ENCODE measurements around the gene RMI2.

Gene RMI2

GRCh38 chr16:11350519-11350918 is 5.3 kb downstream of the RMI2 start:
- no peak for TF ChIP-seq CTCF (IDR thresholded peaks at IDR 0.05; ENCODE audit: low read depth, low read length)
- peak overlapping the region; percentile 20; the same call in 1 of the 2 replicates for H3K4me3 ChIP-seq (ENCODE audit: low read depth, low read length)

GRCh38 chr16:11350921-11351335 is 5.7 kb downstream of the RMI2 start:
- peak overlapping the region; percentile 46 for H3K4me3 ChIP-seq (ENCODE audit: low read depth, low read length)
- TF ChIP-seq CTCF (IDR thresholded peaks at IDR 0.05; ENCODE audit: low read depth, low read length), result no peak

- no peak for TF ChIP-seq CTCF (IDR thresholded peaks at IDR 0.05; ENCODE audit: low read depth, low read length)
- no peak overlapping the region for H3K4me3 ChIP-seq (ENCODE audit: low read depth, low read length)
Observed at GRCh38 chr16:11353158-11353557, 7.9 kb downstream of the RMI2 start.

GRCh38 chr16:11354407-11354732 is 9.1 kb downstream of the RMI2 start:
- H3K4me3 ChIP-seq (ENCODE audit: low read depth, low read length), result no peak overlapping the region

GRCh38 chr16:11354733-11355574 is 9.7 kb downstream of the RMI2 start:
- TF ChIP-seq CTCF (IDR thresholded peaks at IDR 0.05; ENCODE audit: low read depth, low read length), result no peak
- no peak overlapping the region for H3K4me3 ChIP-seq (ENCODE audit: low read depth, low read length)

More at GRCh38 chr16:11354407-11354732, 9.1 kb downstream of the RMI2 start:
- no peak for TF ChIP-seq CTCF (IDR thresholded peaks at IDR 0.05; ENCODE audit: low read depth, low read length)

- no peak overlapping the region for H3K4me3 ChIP-seq (ENCODE audit: low read depth, low read length)
- no peak for TF ChIP-seq CTCF (IDR thresholded peaks at IDR 0.05; ENCODE audit: low read depth, low read length)
Observed at GRCh38 chr16:11355862-11356261, 10.6 kb downstream of the RMI2 start.

- no peak overlapping the region for H3K4me3 ChIP-seq (ENCODE audit: low read depth, low read length)
- TF ChIP-seq CTCF (IDR thresholded peaks at IDR 0.05; ENCODE audit: low read depth, low read length), result peak; percentile 73
Observed at GRCh38 chr16:11356573-11357331, 11.5 kb downstream of the RMI2 start.

Measured in WI38 (cell line).